ENCODE results near the gene LSM14A.

GRCh38 chr19:34189917-34190425 is 17.7 kb downstream of the LSM14A start:
- TF ChIP-seq POLR2A (IDR thresholded peaks at IDR 0.05; ENCODE audit: extremely low read depth, insufficient read length) = no peak
- TF ChIP-seq, protein P1, sequence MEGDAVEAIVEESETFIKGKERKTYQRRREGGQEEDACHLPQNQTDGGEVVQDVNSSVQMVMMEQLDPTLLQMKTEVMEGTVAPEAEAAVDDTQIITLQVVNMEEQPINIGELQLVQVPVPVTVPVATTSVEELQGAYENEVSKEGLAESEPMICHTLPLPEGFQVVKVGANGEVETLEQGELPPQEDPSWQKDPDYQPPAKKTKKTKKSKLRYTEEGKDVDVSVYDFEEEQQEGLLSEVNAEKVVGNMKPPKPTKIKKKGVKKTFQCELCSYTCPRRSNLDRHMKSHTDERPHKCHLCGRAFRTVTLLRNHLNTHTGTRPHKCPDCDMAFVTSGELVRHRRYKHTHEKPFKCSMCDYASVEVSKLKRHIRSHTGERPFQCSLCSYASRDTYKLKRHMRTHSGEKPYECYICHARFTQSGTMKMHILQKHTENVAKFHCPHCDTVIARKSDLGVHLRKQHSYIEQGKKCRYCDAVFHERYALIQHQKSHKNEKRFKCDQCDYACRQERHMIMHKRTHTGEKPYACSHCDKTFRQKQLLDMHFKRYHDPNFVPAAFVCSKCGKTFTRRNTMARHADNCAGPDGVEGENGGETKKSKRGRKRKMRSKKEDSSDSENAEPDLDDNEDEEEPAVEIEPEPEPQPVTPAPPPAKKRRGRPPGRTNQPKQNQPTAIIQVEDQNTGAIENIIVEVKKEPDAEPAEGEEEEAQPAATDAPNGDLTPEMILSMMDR (IDR thresholded peaks at IDR 0.05; ENCODE audit: low read depth, low read length) = no peak
- no peak for TF ChIP-seq MYC (IDR thresholded peaks at IDR 0.05; ENCODE audit: low read depth, low read length)

All from NB4 (cell line).